Gastrocnemius medialis (tissue), 4 donors: Measurements from ENCODE around the gene SOS2. TPM values are rescaled to one million over a fixed set of nuclear protein-coding genes. Genes with fewer than 3 reads are reported as not detected.

Experiments used
- ATAC-seq, 2 donors: fragments of 150-250 bp; one replicate each; pipeline ENCODE4 v1.9.1; 2016
- DNase-seq, 2 donors: peaks; one replicate each; pipeline ENCODE4 v3.0.0-alpha.2; 2019
- H3K27ac ChIP-seq, 4 donors: fragments of 200-600 bp; sonication (generic); 1 replicate in 1 of 4; 2 replicates in 3 of 4; pipeline ENCODE4 v1.5.1; 2016 to 2018; ENCODE audit warnings: mild to moderate bottlenecking in 2 of 4, moderate library complexity in 1 of 4
- H3K27me3 ChIP-seq, 3 donors: fragments of 200-600 bp; sonication (generic) in 2 of 3; 1 replicate in 1 of 3; 2 replicates in 2 of 3; pipeline versions ENCODE4 v1.5.1 to v1.6.0; 2016 to 2019; ENCODE audit warnings: mild to moderate bottlenecking in 1 of 3, moderate library complexity in 1 of 3
- H3K36me3 ChIP-seq, 2 donors: fragments of 200-600 bp; sonication (generic) in 1 of 2; one replicate each; pipeline ENCODE4 v1.5.1; 2017 to 2018
- H3K4me1 ChIP-seq, 2 donors: fragments of 200-600 bp; sonication (generic) in 1 of 2; one replicate each; pipeline ENCODE4 v1.5.1; 2016 to 2017; ENCODE audit warnings: mild to moderate bottlenecking in 2 of 2
- H3K4me3 ChIP-seq, 4 donors: fragments of 200-600 bp; sonication (generic) in 3 of 4; 1 replicate in 1 of 4; 2 replicates in 3 of 4; pipeline ENCODE4 v1.5.1; 2016 to 2019; ENCODE audit warnings: mild to moderate bottlenecking in 2 of 4
- H3K9me3 ChIP-seq, 3 donors: fragments of 200-600 bp; sonication (generic) in 2 of 3; 1 replicate in 1 of 3; 2 replicates in 2 of 3; pipeline ENCODE4 v1.5.1; 2016 to 2019
- CTCF ChIP-seq, 5 experiments: fragments of 450-650 bp in 3 of 5; fragments of 200-600 bp in 2 of 5; sonication (generic) in 2 of 5; IDR thresholded peaks in 4 of 5; conservative IDR thresholded peaks in 1 of 5; 1 replicate in 4 of 5; 2 replicates in 1 of 5; pipeline ENCODE4 v1.5.1; 2016 to 2019; ENCODE audit warnings: antibody characterized with exemption in 5 of 5, mild to moderate bottlenecking in 3 of 5, moderate library complexity in 3 of 5
- POLR2A ChIP-seq, 2 donors: fragments of 450-650 bp; IDR thresholded peaks; one replicate each; pipeline ENCODE4 v1.6.1; 2017; ENCODE audit warnings: antibody characterized with exemption in 2 of 2, mild to moderate bottlenecking in 2 of 2, moderate library complexity in 2 of 2
- in situ Hi-C, 4 donors: fragments of 200-750 bp; cut with MboI; loops; one replicate each; pipeline versions ENCODE4 v1.15.0 to v1.8.0; 2017; ENCODE audit warnings: low sequenced_read_pairs in 4 of 4
- intact Hi-C: fragments of 100-400 bp; cut with DNase I; formaldehyde crosslinking; loops from one replicate; pipeline ENCODE4 v1.15.1; 2023; ENCODE audit warnings: low total_unique reads
- total RNA-seq, 4 donors: library from RNA; depleted of rRNA; stranded (reverse); fragments of >200 nt; gene quantifications; one replicate each; pipeline versions ENCODE4 v1.1.0 to v1.2.3, GENCODE V29; 2016

Gene SOS2
- total RNA-seq, 4 donors from 2014 or later = 46.5 to 81.2 (median 52.3) TPM

GRCh38 chr14:50127802-50128201 lies 103.6 kb downstream of the SOS2 start:
- Histone ChIP-seq H3K27ac (peak overlapping the region in 1 of 4 donors; percentile 9), H3K4me3 (no peak overlapping the region), H3K36me3 (peaks cover 0 to 54% of the 10 kb centered on the region in 2 donors), H3K9me3 (no peaks in the 10 kb centered on the region), H3K27me3 (no peaks in the 10 kb centered on the region), H3K4me1 (peaks cover 10 to 16% of the 10 kb centered on the region in 2 donors)
- TF ChIP-seq CTCF (IDR thresholded peaks at IDR 0.05 in 4 of 5, conservative IDR thresholded peaks at IDR 0.05 in 1 of 5) (no peak), POLR2A (IDR thresholded peaks at IDR 0.05) (no peak)
- DNase-seq = no peak
- in situ Hi-C loops = no loop called here
- no peak for ATAC-seq
- intact Hi-C loops = no loop called here

GRCh38 chr14:50123062-50123461 lies 108.3 kb downstream of the SOS2 start:
- intact Hi-C loops = no loop called here

GRCh38 chr14:50122291-50122690 lies 109.1 kb downstream of the SOS2 start:
- no peak for DNase-seq
- ATAC-seq = no peak
- no peak for TF ChIP-seq CTCF (IDR thresholded peaks at IDR 0.05 in 4 of 5, conservative IDR thresholded peaks at IDR 0.05 in 1 of 5)
- no peak for TF ChIP-seq POLR2A (IDR thresholded peaks at IDR 0.05)
- peak overlapping the region in 1 of 4 donors; percentile 60 for H3K27ac ChIP-seq
- intact Hi-C loops (no loop called here), in situ Hi-C loops (loop anchor here in 2 of 4 donors (25.0 kb wide), 1 partner anchor 485 kb away; the partner anchor contains the start of gene DNAAF2 (in 2 of the 2))
- H3K9me3 ChIP-seq = no peaks in the 10 kb centered on the region
- no peaks in the 10 kb centered on the region for H3K27me3 ChIP-seq
- peaks cover 10 to 16% of the 10 kb centered on the region in 2 donors for H3K4me1 ChIP-seq
- H3K36me3 ChIP-seq = peaks cover 0 to 25% of the 10 kb centered on the region in 2 donors
- H3K4me3 ChIP-seq = no peak overlapping the region

More at GRCh38 chr14:50123062-50123461, 108.3 kb downstream of the SOS2 start:
- no peak for DNase-seq
- Histone ChIP-seq H3K36me3 (peaks cover 0 to 26% of the 10 kb centered on the region in 2 donors), H3K4me3 (no peak overlapping the region), H3K9me3 (no peaks in the 10 kb centered on the region), H3K27me3 (no peaks in the 10 kb centered on the region), H3K27ac (peak overlapping the region in 3 of 4 donors; percentile 49 to 65 (median 60)), H3K4me1 (peaks cover 10 to 16% of the 10 kb centered on the region in 2 donors)
- TF ChIP-seq CTCF (IDR thresholded peaks at IDR 0.05 in 4 of 5, conservative IDR thresholded peaks at IDR 0.05 in 1 of 5) = no peak
- no peak for TF ChIP-seq POLR2A (IDR thresholded peaks at IDR 0.05)
- ATAC-seq = peak in 1 of 2 donors; percentile 26
- in situ Hi-C loops = loop anchor here in 2 of 4 donors (25.0 kb wide), 1 partner anchor 486 kb away; the partner anchor contains the start of gene DNAAF2 (in 2 of the 2)

GRCh38 chr14:50121486-50121885 lies 109.9 kb downstream of the SOS2 start:
- intact Hi-C loops (no loop called here), in situ Hi-C loops (loop anchor here in 2 of 4 donors (25.0 kb wide), 1 partner anchor 484 kb away; the partner anchor contains the start of gene DNAAF2 (in 2 of the 2))
- H3K4me3 ChIP-seq = no peak overlapping the region
- no peaks in the 10 kb centered on the region for H3K9me3 ChIP-seq
- H3K4me1 ChIP-seq = peaks cover 15 to 20% of the 10 kb centered on the region in 2 donors
- DNase-seq = no peak
- H3K27me3 ChIP-seq = no peaks in the 10 kb centered on the region
- H3K27ac ChIP-seq = no peak overlapping the region
- TF ChIP-seq CTCF (IDR thresholded peaks at IDR 0.05 in 4 of 5, conservative IDR thresholded peaks at IDR 0.05 in 1 of 5) = no peak
- no peak for TF ChIP-seq POLR2A (IDR thresholded peaks at IDR 0.05)
- H3K36me3 ChIP-seq = peaks cover 0 to 25% of the 10 kb centered on the region in 2 donors
- ATAC-seq = no peak
